Motor neuron (in vitro differentiated cells): ENCODE data around the gene RASA2. TPM values are rescaled to one million over a fixed set of nuclear protein-coding genes. Genes with fewer than 3 reads are reported as not detected.

ENCODE experiments used
- total RNA-seq, 8 experiments: library from RNA; unstranded; fragments of 300-600 nt; gene quantifications; 2 replicates each; pipeline versions ENCODE4 v1.2.3 to v1.2.4, GENCODE V29; 2022

RASA2 gene
- total RNA-seq, 8 experiments from 2014 or later = 6.8 to 19.0 (median 11.0) TPM

Other genes starting within 250 kb of the RASA2 start
- gene ZBTB38, start 118.5 kb upstream of the RASA2 start, total RNA-seq = 10 to 100 TPM; 11.4 to 87.6 (median 30.9) TPM